ENCODE measurements around the gene SFMBT2.

GRCh38 chr10:7339510-7339909 lies 71.3 kb downstream of the SFMBT2 start:
- TF ChIP-seq GATA2 (IDR thresholded peaks at IDR 0.05; ENCODE audit: low read depth, low read length), result no peak
- no peak for TF ChIP-seq GATA3 (IDR thresholded peaks at IDR 0.05; ENCODE audit: low read depth, low read length)
